GM18861 (cell line): ENCODE measurements around the gene SAMD10.

Source experiments
- ATAC-seq: cut with Tn5 transposase; IDR thresholded peaks from one replicate; pipeline ENCODE4 v1.9.1; 2021; ENCODE audit not compliant: unreplicated experiment

Gene SAMD10

GRCh38 chr20:63957690-63958441, 21.6 kb downstream of the SAMD10 start:
- no peak for ATAC-seq

DNA sequence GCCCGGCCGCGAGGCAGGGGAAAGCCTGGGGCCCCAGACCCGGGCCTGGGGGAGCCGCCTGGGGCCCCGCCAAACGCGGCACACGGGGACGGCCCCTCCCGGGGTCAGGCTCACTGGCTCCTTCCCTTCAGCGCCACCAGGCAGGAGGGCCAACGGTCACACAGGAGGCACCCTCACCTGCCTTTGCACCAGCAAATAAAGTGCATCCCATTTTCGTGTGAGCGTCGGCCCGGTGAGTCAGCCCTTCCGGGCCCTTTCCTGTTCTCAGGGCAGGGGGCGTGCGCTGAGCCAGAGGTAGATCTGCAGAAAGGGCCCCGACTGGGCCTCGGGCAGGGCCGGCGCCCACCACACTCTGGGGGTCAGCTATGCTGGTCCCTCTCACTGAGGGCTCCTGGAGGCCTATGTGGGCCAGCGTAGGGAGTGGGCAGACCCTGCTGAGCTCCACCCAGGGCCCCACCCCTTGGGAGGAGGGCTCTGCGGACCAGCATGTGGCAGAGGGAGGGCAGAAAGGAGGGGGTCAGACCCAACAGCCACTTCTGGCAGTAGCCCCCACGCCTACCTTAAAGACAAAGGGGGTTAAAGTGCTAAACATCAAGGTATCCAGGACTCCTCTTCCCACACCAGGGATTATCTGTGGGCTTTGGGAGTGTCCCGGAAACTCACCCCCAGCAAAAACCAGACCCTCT, 22.3 kb downstream of the SAMD10 start:
- peak; percentile 17 for ATAC-seq

GRCh38 chr20:63956664-63957003, 22.8 kb downstream of the SAMD10 start:
- no peak for ATAC-seq

DNA sequence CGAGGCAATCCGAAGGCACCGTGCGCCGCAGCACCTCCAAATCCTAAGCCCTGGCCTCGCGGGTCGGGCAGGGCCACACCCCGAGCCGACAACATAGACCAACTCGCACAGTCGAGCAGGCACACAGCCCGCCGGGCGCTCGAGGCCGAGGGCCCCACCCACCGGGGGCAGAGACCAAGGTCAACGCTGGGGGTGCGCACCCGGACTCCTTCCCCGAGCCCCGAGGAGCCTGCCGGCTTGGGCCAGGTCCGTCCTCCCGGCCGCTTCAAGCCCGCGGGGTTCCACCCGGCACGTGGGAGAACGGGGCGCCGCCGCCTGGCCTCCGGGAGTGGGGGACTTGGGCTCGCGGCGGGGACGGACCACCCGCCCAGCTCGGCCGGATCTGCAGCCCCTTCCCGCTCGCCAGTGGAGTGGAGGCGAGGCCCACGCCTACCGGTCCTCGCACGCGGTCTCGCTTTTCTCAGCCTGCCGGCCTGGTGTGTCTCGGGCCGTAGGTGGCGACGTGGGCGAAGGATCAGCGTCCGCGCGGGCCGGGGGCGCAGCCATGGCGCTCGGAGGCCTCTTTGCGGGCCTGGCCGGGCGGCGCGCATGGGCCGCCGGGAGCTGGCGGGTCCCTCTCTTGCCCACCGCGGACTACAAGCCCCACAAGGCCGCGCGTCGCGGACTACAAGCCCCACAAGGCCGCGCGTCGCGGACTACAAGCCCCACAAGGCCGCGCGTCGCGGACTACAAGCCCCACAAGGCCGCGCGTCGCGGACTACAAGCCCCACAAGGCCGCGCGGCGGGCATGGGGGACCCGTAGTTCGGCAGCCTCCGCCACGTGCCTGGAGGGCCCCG, 23.4 kb downstream of the SAMD10 start, which contains the start of gene UCKL1:
Gene UCKL1, minus strand, starts transcription at position 590 of the 837 bp plus-strand sequence. Its CDS starts 44 bp downstream, at position 546.
- ATAC-seq = peak; percentile 61

GRCh38 chr20:63955281-63955826, 24.1 kb downstream of the SAMD10 start:
- ATAC-seq = peak; percentile 13

- no peak for ATAC-seq
Observed at GRCh38 chr20:63953764-63954429, 25.5 kb downstream of the SAMD10 start.

DNA sequence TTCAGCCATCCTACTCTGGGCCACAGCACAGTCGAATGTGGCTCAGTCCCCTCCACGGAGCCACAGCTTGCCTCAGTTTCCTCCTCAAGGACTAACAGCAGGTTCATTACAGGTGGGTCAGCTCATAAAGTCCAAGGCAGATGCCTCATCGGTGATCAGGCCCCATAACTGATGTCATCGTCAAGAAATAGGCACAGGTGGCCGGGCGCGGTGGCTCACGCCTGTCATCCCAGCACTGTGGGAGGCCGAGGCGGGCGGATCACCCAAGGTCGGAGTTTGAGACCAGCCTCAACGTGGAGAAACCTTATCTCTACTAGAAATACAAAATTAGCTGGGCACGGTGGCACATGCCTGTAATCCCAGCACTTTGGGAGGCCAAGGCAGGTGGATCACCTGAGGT, 26.7 kb downstream of the SAMD10 start:
- ATAC-seq = no peak

DNA sequence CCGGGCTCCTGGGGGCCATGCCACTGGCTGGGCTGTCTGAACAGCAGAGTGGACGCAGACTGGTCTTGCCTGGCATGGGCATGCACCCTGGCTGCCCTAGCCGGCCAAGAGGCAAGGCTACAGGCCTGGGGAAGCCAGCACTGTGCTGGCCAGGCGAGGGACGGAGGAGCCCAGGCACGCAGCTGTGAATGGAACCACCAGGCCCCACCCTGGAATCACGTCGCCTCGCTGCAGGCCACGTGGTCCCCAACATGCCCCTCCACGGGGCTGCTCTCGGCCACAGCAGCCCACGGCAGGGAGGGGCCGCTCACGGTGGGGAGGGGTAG, 27.3 kb downstream of the SAMD10 start:
- no peak for ATAC-seq

GRCh38 chr20:63951398-63952209, 27.8 kb downstream of the SAMD10 start:
- ATAC-seq = no peak

DNA sequence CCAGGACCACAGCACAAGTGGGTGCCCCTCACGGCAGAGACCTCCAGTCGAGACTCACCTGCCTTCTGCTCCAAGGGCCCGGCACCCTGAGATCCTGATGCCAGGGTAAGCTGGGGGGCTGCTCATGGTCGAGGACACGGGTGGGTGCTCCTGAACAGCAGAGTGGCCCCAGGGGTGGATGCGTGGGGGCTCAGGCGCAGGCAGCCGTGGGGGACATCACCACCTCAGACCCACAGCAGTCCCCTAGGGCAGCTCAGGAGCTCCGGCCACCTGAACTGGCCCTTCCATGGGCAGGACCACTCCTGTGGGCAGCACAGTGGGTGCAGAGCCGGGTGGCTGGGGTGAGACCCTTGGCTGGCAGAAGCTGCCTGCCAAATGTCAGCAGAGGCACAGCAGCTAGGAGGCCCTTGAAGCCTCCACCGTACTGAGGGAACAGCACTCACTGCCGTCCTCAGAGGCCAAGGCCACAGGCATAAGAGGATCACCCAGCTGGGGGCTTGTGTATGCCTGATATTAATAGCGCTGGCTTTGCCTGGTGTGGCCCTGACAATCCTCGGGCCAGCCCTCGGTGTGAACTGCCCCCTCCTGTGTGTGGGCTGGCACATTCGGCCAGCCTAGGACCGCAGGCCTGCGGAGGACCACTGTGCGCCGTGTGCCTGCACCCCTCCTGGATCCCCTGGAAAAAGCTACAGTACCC, 28.6 kb downstream of the SAMD10 start:
- ATAC-seq = no peak

DNA sequence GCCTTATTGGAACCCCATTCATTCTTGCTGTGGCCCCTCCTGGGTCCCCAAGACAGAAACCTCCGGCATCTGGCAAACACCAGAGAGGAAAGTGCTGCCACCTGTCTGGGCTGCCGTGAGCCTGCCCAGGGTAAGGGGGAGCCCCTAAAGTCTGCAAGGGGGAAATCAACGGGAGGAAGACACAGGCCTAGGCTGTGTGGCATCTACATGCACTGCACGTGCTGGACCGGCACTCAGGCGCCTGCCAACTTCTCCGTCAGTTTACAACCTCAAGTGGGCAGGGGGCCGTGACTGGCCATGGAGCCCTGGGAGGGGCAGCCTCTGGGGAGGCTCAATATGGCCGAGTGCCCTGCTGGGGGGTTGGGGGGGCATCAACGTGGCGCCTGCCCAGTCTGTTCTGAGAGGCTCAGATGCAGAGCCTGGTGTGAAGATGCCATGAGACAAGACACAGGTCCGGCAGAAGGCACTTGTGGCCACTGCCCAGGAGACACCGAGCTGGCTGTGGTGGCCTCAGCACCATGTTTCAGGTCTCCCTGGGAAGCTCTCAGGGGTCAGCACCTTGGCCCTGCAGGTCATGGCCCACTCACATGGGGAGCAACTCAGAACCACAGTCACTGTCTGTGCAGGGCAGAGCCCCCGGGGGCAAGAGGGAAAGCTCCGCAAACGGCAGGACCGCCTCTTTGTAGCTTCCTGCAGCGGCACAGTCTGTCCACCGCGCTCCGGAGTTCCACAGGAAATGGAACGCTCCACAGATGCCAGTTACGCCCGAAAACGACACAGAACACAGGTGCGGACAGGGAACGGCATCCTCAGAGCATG, 31.6 kb downstream of the SAMD10 start:
- no peak for ATAC-seq

- no peak for ATAC-seq
Observed at GRCh38 chr20:63946986-63947637, 32.3 kb downstream of the SAMD10 start.

GRCh38 chr20:63945921-63946920, 33.2 kb downstream of the SAMD10 start:
- no peak for ATAC-seq

- ATAC-seq = no peak
Observed at GRCh38 chr20:63945031-63945658, 34.3 kb downstream of the SAMD10 start.

DNA sequence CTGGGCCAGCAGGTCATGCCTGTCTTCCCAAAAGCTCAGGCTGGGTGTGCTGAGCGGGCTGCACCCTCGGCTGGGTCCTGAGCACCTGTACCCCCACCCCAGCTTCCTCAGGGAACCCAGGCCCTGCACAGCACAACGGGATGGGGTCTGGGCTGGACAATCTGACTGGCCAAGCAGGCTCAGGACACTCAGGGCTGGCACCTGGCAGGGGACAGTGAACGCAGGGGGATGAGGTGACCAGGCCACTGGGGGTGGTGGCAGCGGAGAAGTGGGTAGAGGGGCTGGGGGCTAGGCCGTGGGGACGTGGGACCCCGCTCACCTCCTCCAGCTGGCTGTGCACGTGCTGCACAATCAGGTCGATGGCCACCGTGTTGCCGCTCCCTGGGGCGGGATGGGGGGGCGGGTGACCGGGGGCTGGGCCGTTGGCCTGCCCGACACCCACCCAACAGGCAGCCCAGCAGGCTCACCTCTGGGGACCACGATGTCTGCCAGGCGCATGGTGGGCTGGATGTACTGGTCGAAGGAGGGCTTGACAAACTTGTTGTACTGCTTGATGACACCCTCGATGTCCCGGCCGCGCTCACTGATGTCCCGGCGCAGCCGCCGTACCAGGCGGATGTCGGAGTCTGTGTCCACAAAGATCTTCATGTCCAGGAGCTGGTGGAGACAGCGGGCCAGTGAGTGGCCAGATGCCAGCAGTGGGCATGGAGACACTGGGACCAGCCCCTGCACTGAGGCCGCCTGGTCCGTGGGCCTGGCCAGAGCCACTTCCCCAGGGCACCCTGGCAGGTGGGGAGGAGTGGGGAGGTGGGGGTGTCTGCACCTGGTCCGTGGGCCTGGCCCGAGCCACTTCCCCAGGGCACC, 35.1 kb downstream of the SAMD10 start:
- ATAC-seq = no peak

GRCh38 chr20:63943808-63944077, 35.7 kb downstream of the SAMD10 start:
- ATAC-seq = no peak
